PC-9 (cell line): ENCODE results near the gene PHF21B. TPM values are rescaled to one million over a fixed set of nuclear protein-coding genes. Genes with fewer than 3 reads are reported as not detected.

Source experiments
- BruUV-seq: library from RNA; stranded (reverse); fragments of 400-500 nt; replicated peaks from 2 replicates; lab custom pipeline; 2021; lab: Mats Ljungman, UMichigan
- CTCF ChIA-PET: fragments of 300-600 bp; sonication (Branson Sonifier 250); formaldehyde crosslinking; loops from one replicate; lab custom pipeline; 2022; ENCODE audit warnings: antibody characterized with exemption; lab: Charles Lee
- POLR2A ChIA-PET: fragments of 300-600 bp; sonication (Branson Sonifier 250); formaldehyde crosslinking; loops from one replicate; lab custom pipeline; 2022; ENCODE audit warnings: antibody characterized with exemption; ENCODE audit not compliant: unreplicated experiment; lab: Charles Lee
- DNase-seq, 2 experiments: peaks; one replicate each; pipeline versions ENCODE4 v3.0.0 to v3.0.0-alpha.2; 2015 to 2022; ENCODE audit warnings: mixed read lengths in 1 of 2
- H2AFZ ChIP-seq: fragments of 200-600 bp; sonication (generic); 2 replicates; pipeline ENCODE4 v1.8.1; 2017; ENCODE audit warnings: antibody characterized with exemption
- H3F3A ChIP-seq: fragments of 200-600 bp; sonication (generic); 2 replicates; pipeline ENCODE4 v1.8.1; 2017; ENCODE audit warnings: antibody characterized with exemption, mild to moderate bottlenecking, low read depth; ENCODE audit not compliant: insufficient read depth
- H3K27ac ChIP-seq: fragments of 200-600 bp; sonication (generic); 2 replicates; pipeline ENCODE4 v1.6.1; 2016; ENCODE audit warnings: mixed run types
- H3K27me3 ChIP-seq: fragments of 200-600 bp; sonication (generic); 2 replicates; pipeline ENCODE4 v1.6.1; 2016; ENCODE audit warnings: low read depth, mixed run types; ENCODE audit not compliant: insufficient read depth
- H3K36me3 ChIP-seq: fragments of 200-600 bp; sonication (generic); 2 replicates; pipeline ENCODE4 v1.6.1; 2016; ENCODE audit warnings: low read depth, mixed run types
- H3K4me1 ChIP-seq: fragments of 200-600 bp; sonication (generic); replicated peaks from 2 replicates; pipeline ENCODE4 v1.6.1; 2016; ENCODE audit warnings: mixed run types; ENCODE audit not compliant: insufficient read depth
- H3K4me2 ChIP-seq: fragments of 200-600 bp; sonication (generic); 2 replicates; pipeline ENCODE4 v1.6.1; 2017; ENCODE audit warnings: mixed run types
- H3K4me3 ChIP-seq: fragments of 200-600 bp; sonication (generic); 2 replicates; pipeline ENCODE4 v1.6.1; 2016; ENCODE audit warnings: mixed run types
- H3K79me2 ChIP-seq: fragments of 200-600 bp; sonication (generic); 2 replicates; pipeline ENCODE4 v1.6.1; 2017; ENCODE audit warnings: low read depth, mixed run types
- H3K9me2 ChIP-seq: fragments of 200-600 bp; sonication (generic); 2 replicates; pipeline ENCODE4 v1.8.1; 2017; ENCODE audit warnings: mild to moderate bottlenecking; ENCODE audit not compliant: insufficient read depth
- H3K9me3 ChIP-seq: fragments of 200-600 bp; sonication (generic); 2 replicates; pipeline ENCODE4 v1.8.1; 2016; ENCODE audit warnings: low read depth; ENCODE audit not compliant: insufficient read depth
- H4K20me1 ChIP-seq: fragments of 200-600 bp; sonication (generic); 2 replicates; pipeline ENCODE4 v1.8.1; 2017; ENCODE audit not compliant: insufficient read depth
- CTCF ChIP-seq: fragments of 200-600 bp; sonication (generic); conservative IDR thresholded peaks from 2 replicates; pipeline ENCODE4 v1.6.1; 2017; ENCODE audit warnings: mixed run types, antibody characterized with exemption, mild to moderate bottlenecking, moderate library complexity
- EZH2 ChIP-seq: fragments of 200-600 bp; sonication (generic); IDR thresholded peaks from 2 replicates; pipeline ENCODE4 v1.8.0; 2017; ENCODE audit warnings: antibody characterized with exemption, low read depth
- intact Hi-C: fragments of 100-400 bp; cut with micrococcal nuclease; formaldehyde crosslinking; loops from one replicate; pipeline ENCODE4 v1.10.0; 2022; ENCODE audit not compliant: unreplicated experiment
- total RNA-seq: library from RNA; stranded (reverse); gene quantifications from 2 replicates; pipeline ENCODE4 v1.2.3, GENCODE V29; 2021

The PHF21B gene
- total RNA-seq, 1 experiment from 2014 or later = not detected

GRCh38 chr22:44850946-44851345 lies 158.9 kb downstream of the PHF21B start:
- DNase-seq = no peak
- POLR2A ChIA-PET = no interaction called here
- TSS peak; percentile 7 for BruUV-seq

GRCh38 chr22:44848791-44849420 lies 160.9 kb downstream of the PHF21B start:
- Histone ChIP-seq H3F3A (peaks cover 3% of the 10 kb centered on the region; the same call in 1 of the 2 replicates), H3K27me3 (no peaks in the 10 kb centered on the region), H3K79me2 (no peaks in the 10 kb centered on the region), H4K20me1 (no peaks in the 10 kb centered on the region), H2AFZ (no peak overlapping the region), H3K36me3 (peaks cover 4% of the 10 kb centered on the region; the same call in 1 of the 2 replicates), H3K4me2 (no peak overlapping the region), H3K4me3 (no peak overlapping the region), H3K4me1 (no peaks in the 10 kb centered on the region), H3K9me2 (no peaks in the 10 kb centered on the region), H3K27ac (no peak overlapping the region), H3K9me3 (no peaks in the 10 kb centered on the region; the same call in 1 of the 2 replicates)
- DNase-seq = no peak
- ChIA-PET CTCF (no interaction called here), POLR2A (no interaction called here)
- BruUV-seq = no TSS peak
- no peak for TF ChIP-seq EZH2
- no peak for TF ChIP-seq CTCF
- intact Hi-C loops = no loop called here

More at GRCh38 chr22:44850946-44851345, 158.9 kb downstream of the PHF21B start:
- Histone ChIP-seq H3K9me3 (no peaks in the 10 kb centered on the region), H3F3A (peaks cover 3% of the 10 kb centered on the region; the same call in 1 of the 2 replicates), H3K9me2 (no peaks in the 10 kb centered on the region), H4K20me1 (no peaks in the 10 kb centered on the region; the same call in 1 of the 2 replicates), H3K27me3 (no peaks in the 10 kb centered on the region), H3K4me1 (no peaks in the 10 kb centered on the region), H3K4me2 (no peak overlapping the region), H3K4me3 (no peak overlapping the region), H2AFZ (no peak overlapping the region), H3K27ac (no peak overlapping the region), H3K79me2 (no peaks in the 10 kb centered on the region), H3K36me3 (peaks cover 10% of the 10 kb centered on the region; the same call in 1 of the 2 replicates)
- intact Hi-C loops = no loop called here
- CTCF ChIA-PET = interaction anchor here (0.7 kb wide), 1 partner anchor 245 kb away, joined by 18 read pairs; no protein-coding TSS in a partner anchor
- no peak for TF ChIP-seq EZH2
- no peak for TF ChIP-seq CTCF

- no peak for DNase-seq
- POLR2A ChIA-PET = no interaction called here
- Histone ChIP-seq H3K79me2 (no peaks in the 10 kb centered on the region), H3K27ac (no peak overlapping the region), H4K20me1 (no peaks in the 10 kb centered on the region), H3K27me3 (no peaks in the 10 kb centered on the region), H3F3A (peaks cover 3% of the 10 kb centered on the region; the same call in 1 of the 2 replicates), H3K4me2 (no peak overlapping the region), H3K9me3 (no peaks in the 10 kb centered on the region; the same call in 1 of the 2 replicates), H2AFZ (no peak overlapping the region), H3K9me2 (no peaks in the 10 kb centered on the region), H3K4me1 (no peaks in the 10 kb centered on the region), H3K36me3 (peaks cover 4% of the 10 kb centered on the region; the same call in 1 of the 2 replicates), H3K4me3 (no peak overlapping the region)
- no TSS peak for BruUV-seq
- intact Hi-C loops = no loop called here
- CTCF ChIA-PET = no interaction called here
- TF ChIP-seq CTCF (no peak), EZH2 (no peak)
Observed at GRCh38 chr22:44848296-44848741, 161.5 kb downstream of the PHF21B start.
